Osteoblast (primary cell): ENCODE measurements around the gene LANCL2. TPM values are rescaled to one million over a fixed set of nuclear protein-coding genes. Genes with fewer than 3 reads are reported as not detected.
A peak's percentile ranks its signal among the peaks of the same experiment; 100 is the strongest.

Source experiments
- DNase-seq: peaks from one replicate; pipeline ENCODE4 v3.0.0; 2011; ENCODE audit warnings: low spot score, mixed read lengths; ENCODE audit not compliant: insufficient read length; ENCODE audit errors: missing footprints
- H2AFZ ChIP-seq: 2 replicates; pipeline ENCODE4 v1.6.0; 2011; ENCODE audit warnings: mild to moderate bottlenecking, low read length
- H3K27ac ChIP-seq: 2 replicates; pipeline ENCODE4 v1.5.1; 2011; ENCODE audit warnings: mild to moderate bottlenecking, low read depth, low read length, moderate library complexity
- H3K27me3 ChIP-seq: 2 replicates; pipeline ENCODE4 v1.6.0; 2012; ENCODE audit warnings: mild to moderate bottlenecking, control low read depth, inconsistent platforms, low read length, moderate library complexity; ENCODE audit not compliant: insufficient read depth
- H3K36me3 ChIP-seq: 2 replicates; pipeline ENCODE4 v1.5.1; 2011; ENCODE audit warnings: mild to moderate bottlenecking, low read length, control low read depth, moderate library complexity; ENCODE audit not compliant: insufficient read depth
- H3K4me1 ChIP-seq: 2 replicates; pipeline ENCODE4 v1.5.1; 2011; ENCODE audit warnings: mild to moderate bottlenecking, low read length, control low read depth, moderate library complexity; ENCODE audit not compliant: insufficient read depth
- H3K4me2 ChIP-seq: 2 replicates; pipeline ENCODE4 v1.6.0; 2011; ENCODE audit warnings: mild to moderate bottlenecking, low read length; ENCODE audit not compliant: insufficient read depth
- H3K4me3 ChIP-seq: fragments of 200-600 bp; sonication (generic); 3 replicates; pipeline ENCODE4 v1.5.1; 2012; ENCODE audit warnings: mild to moderate bottlenecking, low read length, inconsistent platforms; ENCODE audit not compliant: insufficient read depth
- H3K79me2 ChIP-seq: 2 replicates; pipeline ENCODE4 v1.6.0; 2012; ENCODE audit warnings: mild to moderate bottlenecking, low read length, control low read depth, inconsistent platforms; ENCODE audit not compliant: insufficient read depth
- H3K9me3 ChIP-seq: 2 replicates; pipeline ENCODE4 v1.5.1; 2011; ENCODE audit warnings: low read depth, low read length, control low read depth
- H4K20me1 ChIP-seq: 2 replicates; pipeline ENCODE4 v1.6.0; 2012; ENCODE audit warnings: mild to moderate bottlenecking, low read length, control low read depth; ENCODE audit not compliant: insufficient read depth
- CTCF ChIP-seq: IDR thresholded peaks from 2 replicates; pipeline ENCODE4 v1.5.1; 2011; ENCODE audit warnings: mild to moderate bottlenecking, low read depth, low read length, moderate library complexity; ENCODE audit errors: extremely low read depth
- total RNA-seq: library from RNA; depleted of rRNA; stranded (reverse); fragments of >200 nt; gene quantifications from 2 replicates; pipeline ENCODE4 v1.2.3, GENCODE V29; 2012

The LANCL2 gene
- total RNA-seq, 1 donor: 19.2 TPM

- no peaks in the 10 kb centered on the region for H3K36me3 ChIP-seq
- no peak overlapping the region for H3K4me3 ChIP-seq
- peaks cover 4% of the 10 kb centered on the region for H3K27me3 ChIP-seq
- no peak overlapping the region for H3K4me2 ChIP-seq
- no peak overlapping the region for H2AFZ ChIP-seq
- no peaks in the 10 kb centered on the region for H3K4me1 ChIP-seq
- DNase-seq: peak; percentile 68
- H3K79me2 ChIP-seq: no peaks in the 10 kb centered on the region
- H4K20me1 ChIP-seq: no peaks in the 10 kb centered on the region
- no peak overlapping the region for H3K27ac ChIP-seq
- no peaks in the 10 kb centered on the region for H3K9me3 ChIP-seq
- no peak for TF ChIP-seq CTCF
Observed at GRCh38 chr7:55342216-55342871, 22.8 kb upstream of the LANCL2 start.

GRCh38 chr7:55343002-55343781 lies 21.9 kb upstream of the LANCL2 start:
- H3K36me3 ChIP-seq: no peaks in the 10 kb centered on the region
- DNase-seq: peak; percentile 77

DNA sequence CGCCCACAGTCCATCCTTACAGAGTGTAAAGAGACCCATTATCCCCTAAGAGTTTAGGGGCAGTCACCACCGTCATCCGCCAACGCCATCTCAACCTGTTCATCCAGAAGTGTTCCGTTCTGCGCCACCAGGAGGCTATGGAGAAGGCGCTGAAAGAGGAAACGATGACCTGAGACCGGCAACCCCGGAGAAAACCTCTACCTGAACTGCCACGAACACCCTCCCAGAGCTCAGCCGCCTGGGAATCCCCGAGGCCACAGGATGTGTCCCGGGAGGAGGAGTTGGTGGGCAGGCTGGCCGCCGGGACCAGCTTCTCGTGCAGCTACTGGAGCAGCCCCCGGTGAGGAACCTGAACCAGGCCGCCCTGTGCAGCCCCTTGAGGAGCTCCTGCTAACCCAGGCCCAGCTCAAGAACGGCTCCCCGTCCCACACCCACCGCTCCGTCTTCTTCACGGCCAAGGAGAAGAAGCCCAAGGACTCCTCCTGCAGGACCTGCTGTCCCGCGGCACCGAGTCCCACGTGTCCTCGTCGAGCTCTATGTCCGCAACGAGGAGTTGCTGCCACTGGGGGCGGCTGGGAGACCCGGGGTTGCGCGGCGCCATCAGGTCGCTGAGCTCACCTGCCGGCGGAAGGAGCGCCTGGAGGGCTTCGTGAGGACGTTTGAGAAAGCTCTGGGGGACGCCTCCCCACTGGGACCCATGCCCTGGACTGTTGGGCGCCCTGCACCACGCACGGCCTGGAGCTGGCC lies 21.1 kb upstream of the LANCL2 start:
- Histone ChIP-seq H3K4me1 (peaks cover 4% of the 10 kb centered on the region), H3K9me3 (no peaks in the 10 kb centered on the region), H3K27ac (no peak overlapping the region), H3K4me3 (no peak overlapping the region), H3K27me3 (no peaks in the 10 kb centered on the region), H3K36me3 (no peaks in the 10 kb centered on the region), H4K20me1 (no peaks in the 10 kb centered on the region), H3K79me2 (no peaks in the 10 kb centered on the region), H2AFZ (no peak overlapping the region), H3K4me2 (no peak overlapping the region)
- no peak for TF ChIP-seq CTCF
- DNase-seq: peak; percentile 62

More at GRCh38 chr7:55343002-55343781, 21.9 kb upstream of the LANCL2 start:
- Histone ChIP-seq H3K4me1 (no peaks in the 10 kb centered on the region), H4K20me1 (no peaks in the 10 kb centered on the region), H3K79me2 (no peaks in the 10 kb centered on the region), H3K27ac (no peak overlapping the region), H3K9me3 (no peaks in the 10 kb centered on the region), H3K27me3 (no peaks in the 10 kb centered on the region), H3K4me2 (no peak overlapping the region), H2AFZ (no peak overlapping the region), H3K4me3 (no peak overlapping the region)
- no peak for TF ChIP-seq CTCF

DNA sequence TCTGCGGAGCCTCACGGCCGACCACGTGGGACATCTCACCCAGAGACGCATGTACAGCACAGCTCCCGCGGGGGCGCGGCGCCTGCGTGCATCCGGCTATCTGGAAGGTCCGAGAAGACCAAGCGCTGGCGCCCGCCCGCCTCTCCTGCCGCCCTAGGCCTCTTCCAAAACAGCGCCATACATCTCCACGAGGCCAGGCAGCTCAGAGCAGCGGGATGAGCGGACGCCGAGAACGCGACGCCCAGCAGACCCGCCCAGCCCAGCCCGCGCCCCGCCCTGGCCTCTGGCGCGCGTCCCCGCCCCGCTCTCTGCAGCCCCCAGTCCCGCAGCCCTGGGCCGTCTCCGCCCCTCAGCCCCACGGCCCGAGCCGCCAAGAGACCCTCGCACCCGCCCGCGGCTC lies 20.3 kb upstream of the LANCL2 start:
- no peak for DNase-seq
- Histone ChIP-seq H3K4me3 (no peak overlapping the region), H3K27me3 (no peaks in the 10 kb centered on the region)

More for the DNA sequence above, 20.3 kb upstream of the LANCL2 start:
- Histone ChIP-seq H3K9me3 (no peaks in the 10 kb centered on the region), H3K4me1 (peaks cover 4% of the 10 kb centered on the region), H3K27ac (no peak overlapping the region), H4K20me1 (no peaks in the 10 kb centered on the region), H2AFZ (no peak overlapping the region), H3K79me2 (no peaks in the 10 kb centered on the region), H3K36me3 (no peaks in the 10 kb centered on the region), H3K4me2 (no peak overlapping the region)
- TF ChIP-seq CTCF: no peak
